Stimulated activated CD4-positive, alpha-beta T cell treated with anti-CD3 and anti-CD28 coated beads, Interleukin-15, amount 100 ng/mL, for 48 hours (primary cell): ENCODE data around the gene RARS1.

Experiments
- DNase-seq, 2 donors: peaks; one replicate each; pipeline ENCODE4 v3.0.0-alpha.2; 2020; ENCODE audit warnings: low read depth in 2 of 2

RARS1 gene

GRCh38 chr5:168486136-168486879 lies at the start of gene RARS1:
Gene RARS1 (plus strand): TSS chr5:168486471. CDS start chr5:168486499, 28 bp downstream.
- peak; percentile 84 to 89 for DNase-seq

- DNase-seq = no peak
These were observed 47.9 kb upstream of the RARS1 start for GRCh38 chr5:168438349-168438748.

GRCh38 chr5:168443533-168443932 lies 42.7 kb upstream of the RARS1 start:
- no peak for DNase-seq

GRCh38 chr5:168443950-168444700 lies 42.1 kb upstream of the RARS1 start:
- DNase-seq = no peak

GRCh38 chr5:168446983-168447619 lies 39.2 kb upstream of the RARS1 start:
- no peak for DNase-seq

- DNase-seq = no peak
These were observed 38.5 kb upstream of the RARS1 start for GRCh38 chr5:168447808-168448207.

GRCh38 chr5:168449166-168449565 lies 37.1 kb upstream of the RARS1 start:
- no peak for DNase-seq

- no peak for DNase-seq
These were observed 34.7 kb upstream of the RARS1 start for GRCh38 chr5:168451565-168451964.

- no peak for DNase-seq
These were observed 31.1 kb upstream of the RARS1 start for GRCh38 chr5:168455201-168455600.

GRCh38 chr5:168457542-168457941 lies 28.7 kb upstream of the RARS1 start:
- DNase-seq = no peak

- DNase-seq = no peak
These were observed 25.7 kb upstream of the RARS1 start for GRCh38 chr5:168460606-168461005.

GRCh38 chr5:168463081-168463480 lies 23.2 kb upstream of the RARS1 start:
- no peak for DNase-seq

- DNase-seq = no peak
These were observed 22.1 kb upstream of the RARS1 start for GRCh38 chr5:168464214-168464613.

- no peak for DNase-seq
These were observed 21.6 kb upstream of the RARS1 start for GRCh38 chr5:168464641-168465040.

GRCh38 chr5:168467755-168468330 lies 18.4 kb upstream of the RARS1 start:
- no peak for DNase-seq

- no peak for DNase-seq
These were observed 17.4 kb upstream of the RARS1 start for GRCh38 chr5:168468836-168469235.

- no peak for DNase-seq
These were observed 16.5 kb upstream of the RARS1 start for GRCh38 chr5:168469816-168470215.

- no peak for DNase-seq
These were observed 14.5 kb upstream of the RARS1 start for GRCh38 chr5:168471785-168472184.

GRCh38 chr5:168472329-168472728 lies 13.9 kb upstream of the RARS1 start:
- no peak for DNase-seq

- no peak for DNase-seq
These were observed 12.0 kb upstream of the RARS1 start for GRCh38 chr5:168474319-168474718.

GRCh38 chr5:168477060-168477459 lies 9.2 kb upstream of the RARS1 start:
- no peak for DNase-seq

GRCh38 chr5:168479166-168479565 lies 7.1 kb upstream of the RARS1 start:
- no peak for DNase-seq
